Activated T-helper 9 cell treated with anti-CD3 and anti-CD28 coated beads, Interleukin-2, amount 50 U/mL, for 16 hours (primary cell): ENCODE measurements around the gene TSPAN16.

Experiments used
- DNase-seq: peaks from one replicate; pipeline ENCODE4 v3.0.0-alpha.2; 2020; ENCODE audit warnings: low read depth

The TSPAN16 gene

DNA sequence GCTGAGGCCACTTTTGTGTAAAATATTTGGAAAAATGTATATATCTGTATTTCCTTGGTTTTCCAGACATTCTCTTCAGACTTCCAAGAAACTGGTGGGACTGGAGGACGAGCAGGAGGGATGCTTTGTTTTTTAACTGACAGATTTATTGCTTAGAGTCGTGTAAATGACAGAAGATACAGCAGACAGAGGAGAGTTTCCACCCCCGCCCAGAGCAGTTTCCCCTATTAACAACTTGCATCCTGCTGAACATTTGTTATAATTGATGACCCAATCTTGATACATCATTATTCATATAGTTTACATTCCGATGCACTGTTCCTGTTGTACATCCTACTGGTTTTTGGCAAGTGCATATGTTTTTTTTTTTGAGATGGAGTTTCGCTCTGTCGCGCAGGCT lies 26.6 kb upstream of the TSPAN16 start:
- no peak for DNase-seq

DNA sequence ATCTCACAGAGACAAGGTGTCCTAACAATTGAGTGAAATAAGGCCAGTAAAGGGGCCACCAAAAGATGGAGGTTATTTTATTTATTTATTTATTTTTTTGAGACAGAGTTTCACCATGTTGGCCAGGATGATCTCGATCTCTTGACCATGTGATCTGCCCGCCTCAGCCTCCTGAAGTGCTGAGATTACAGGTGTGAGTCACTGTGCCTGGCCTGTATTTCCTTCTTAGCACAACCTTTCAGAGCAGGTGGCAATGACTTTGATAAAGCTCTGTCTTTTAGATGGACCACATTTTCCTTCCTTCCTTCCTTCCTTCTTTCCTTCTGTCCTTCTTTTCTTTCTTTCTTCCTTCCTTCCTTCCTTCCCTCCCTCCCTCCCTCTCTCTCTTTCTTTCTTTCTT lies 22.7 kb upstream of the TSPAN16 start:
- DNase-seq: no peak

DNA sequence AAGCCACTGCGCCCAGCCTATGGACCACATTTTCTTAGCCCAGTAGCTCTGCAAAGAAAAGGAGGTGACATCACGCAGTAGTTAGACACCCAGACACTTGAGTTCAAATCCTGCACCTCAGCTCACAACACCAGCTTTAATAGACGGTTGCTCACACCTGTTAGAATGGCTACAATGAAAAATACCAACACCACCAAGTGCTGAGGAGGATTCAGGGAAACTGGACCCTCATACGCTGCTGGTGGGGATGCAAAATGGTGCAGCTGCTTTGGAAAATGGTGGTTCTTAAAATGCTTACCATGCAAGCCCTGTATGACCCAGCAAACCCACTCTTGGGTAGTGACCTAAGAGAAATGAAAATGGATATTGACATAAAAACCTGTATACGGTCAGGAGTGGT lies 22.0 kb upstream of the TSPAN16 start:
- no peak for DNase-seq

- DNase-seq: no peak
Measured at GRCh38 chr19:11274533-11275086, 21.4 kb upstream of the TSPAN16 start.

DNA sequence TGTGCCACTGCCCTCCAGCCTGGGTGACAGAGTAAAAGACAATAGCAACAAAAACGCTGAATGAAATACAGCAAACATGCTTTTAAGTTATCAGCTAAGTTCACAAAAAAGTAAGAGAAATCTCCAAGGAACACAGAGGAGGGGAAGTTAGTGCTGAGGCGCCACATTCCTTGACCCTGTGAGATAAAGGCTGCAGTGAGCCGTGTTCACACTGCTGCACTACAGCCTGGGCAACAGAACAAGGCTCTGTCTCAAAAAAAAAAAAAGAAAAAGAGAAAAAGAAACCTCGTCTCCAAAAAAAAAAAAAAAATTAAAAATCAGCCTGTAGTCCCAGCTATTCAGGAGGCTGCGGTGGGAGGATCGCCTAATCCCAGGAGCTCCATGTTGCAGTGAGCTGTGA lies 17.3 kb upstream of the TSPAN16 start:
- no peak for DNase-seq

GRCh38 chr19:11279505-11280236 lies 16.3 kb upstream of the TSPAN16 start:
- no peak for DNase-seq

GRCh38 chr19:11281356-11282049 lies 14.5 kb upstream of the TSPAN16 start:
- no peak for DNase-seq

- DNase-seq: no peak
Measured at GRCh38 chr19:11284515-11284914, 11.4 kb upstream of the TSPAN16 start.

DNA sequence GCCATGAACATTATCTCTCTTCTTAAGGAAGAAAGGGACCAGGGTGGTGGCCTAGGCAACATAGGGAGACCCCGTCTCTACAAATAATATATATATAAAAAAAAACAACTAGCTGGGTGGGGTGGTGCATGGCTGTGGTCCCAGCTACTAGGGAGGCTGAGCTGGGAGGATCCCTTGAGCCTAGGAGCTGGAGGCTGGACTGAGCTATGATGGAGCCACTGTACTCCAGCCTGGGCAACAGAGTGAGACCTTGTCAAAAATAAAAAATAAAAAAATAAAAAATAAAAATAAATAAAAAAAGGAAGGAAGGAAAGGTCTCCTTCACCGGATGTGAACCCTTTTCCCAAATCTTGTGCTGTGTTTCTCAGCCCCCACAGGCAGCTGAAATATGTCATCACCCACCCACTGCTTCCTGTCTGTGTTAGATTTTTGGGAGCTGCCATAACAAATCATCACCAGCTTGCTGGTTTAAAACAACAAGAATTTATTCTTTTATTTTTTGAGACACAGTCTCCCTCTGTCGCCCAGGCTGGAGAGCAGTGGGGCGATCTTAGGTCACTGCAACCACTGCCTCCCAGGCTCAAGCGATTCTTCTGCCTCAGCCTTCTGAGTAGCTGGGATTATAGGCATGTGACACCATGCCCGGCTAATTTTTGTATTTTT lies 9.5 kb upstream of the TSPAN16 start:
- DNase-seq: no peak

DNA sequence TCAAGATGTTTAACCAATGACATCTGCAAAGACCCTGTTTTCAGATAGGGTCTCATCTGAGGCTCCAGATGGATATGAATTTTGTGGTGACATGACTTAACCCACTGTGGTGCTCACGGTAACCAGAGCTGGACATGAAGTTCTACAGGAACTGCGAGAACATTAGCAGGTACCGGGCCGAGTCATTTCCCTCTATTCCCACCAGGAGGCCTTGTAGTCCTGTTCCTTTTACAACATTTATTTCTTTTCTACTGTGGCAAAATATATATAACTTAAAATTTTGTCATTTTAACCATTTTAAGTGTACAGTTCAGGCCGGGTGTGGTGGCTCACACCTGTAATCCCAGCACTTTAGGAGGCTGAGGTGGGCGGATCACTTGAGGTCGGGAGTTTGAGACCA lies 7.6 kb upstream of the TSPAN16 start:
- no peak for DNase-seq

GRCh38 chr19:11290256-11290655 lies 5.7 kb upstream of the TSPAN16 start:
- no peak for DNase-seq

DNA sequence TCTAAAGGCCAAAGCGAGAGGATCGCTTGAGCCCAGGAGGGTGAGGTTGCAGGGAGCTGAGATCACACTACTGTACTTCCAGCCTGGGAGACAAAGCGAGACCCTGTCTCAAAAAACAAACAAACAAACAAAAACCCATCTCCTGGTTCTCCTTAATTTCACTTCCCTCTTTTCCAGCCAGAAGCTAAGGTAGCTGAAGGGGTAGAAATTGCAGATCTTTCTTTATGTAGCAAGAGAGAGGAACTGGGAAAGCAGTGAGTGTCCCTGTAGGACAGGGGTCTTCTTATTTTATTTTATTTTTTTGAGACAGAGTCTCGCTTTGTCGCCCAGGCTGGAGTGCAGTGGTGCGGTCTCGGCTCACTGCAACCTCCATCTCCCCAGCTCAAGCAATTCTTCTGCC lies 4.5 kb upstream of the TSPAN16 start:
- no peak for DNase-seq

- no peak for DNase-seq
Measured at GRCh38 chr19:11291991-11292390, 4.0 kb upstream of the TSPAN16 start.

DNA sequence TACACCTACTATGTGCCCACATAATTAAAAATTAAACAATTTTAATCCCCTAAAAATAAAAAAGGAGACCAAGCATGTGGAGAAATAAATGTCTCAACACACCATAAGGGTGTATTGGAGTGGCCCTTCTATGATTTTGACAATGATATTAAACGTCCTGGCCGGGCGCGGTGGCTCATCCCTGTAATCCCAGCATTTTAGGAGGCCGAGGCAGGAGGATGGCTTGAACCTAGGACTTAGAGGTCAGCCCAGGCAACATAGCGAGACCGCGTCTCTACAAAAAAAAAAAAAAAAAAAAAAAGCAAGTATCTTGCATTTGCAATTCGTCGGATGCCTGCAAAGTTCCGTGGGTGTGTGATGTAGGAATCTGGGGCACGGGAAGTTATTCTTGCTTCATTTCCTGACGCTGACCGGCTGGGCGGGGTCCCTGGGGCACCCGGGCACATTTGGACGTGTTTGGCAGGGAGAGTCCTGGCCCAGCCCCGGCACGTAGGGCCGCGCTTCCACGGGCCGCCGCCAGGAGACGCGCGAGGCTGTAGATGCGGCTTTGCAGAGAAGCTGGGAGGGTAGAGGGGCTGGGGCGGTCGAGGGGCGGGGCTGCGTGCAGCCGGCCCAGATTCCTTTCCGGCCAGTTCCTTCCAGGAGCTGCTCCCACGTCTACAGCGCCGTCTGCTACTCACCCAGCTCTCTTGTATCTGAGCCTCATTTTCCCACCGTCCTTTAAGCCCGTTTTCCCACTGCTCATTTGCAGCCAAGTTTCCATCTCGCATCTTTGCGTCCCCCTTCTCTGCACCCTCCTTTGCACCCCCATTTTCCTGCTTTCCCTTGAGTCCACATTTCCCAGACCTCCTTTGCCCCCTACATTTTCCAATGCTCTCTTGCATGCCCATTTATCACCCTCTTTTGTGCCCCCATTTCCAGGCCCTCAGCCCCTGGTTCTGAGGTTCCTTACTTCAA lies 2.2 kb upstream of the TSPAN16 start:
- DNase-seq: peak; percentile 67

DNA sequence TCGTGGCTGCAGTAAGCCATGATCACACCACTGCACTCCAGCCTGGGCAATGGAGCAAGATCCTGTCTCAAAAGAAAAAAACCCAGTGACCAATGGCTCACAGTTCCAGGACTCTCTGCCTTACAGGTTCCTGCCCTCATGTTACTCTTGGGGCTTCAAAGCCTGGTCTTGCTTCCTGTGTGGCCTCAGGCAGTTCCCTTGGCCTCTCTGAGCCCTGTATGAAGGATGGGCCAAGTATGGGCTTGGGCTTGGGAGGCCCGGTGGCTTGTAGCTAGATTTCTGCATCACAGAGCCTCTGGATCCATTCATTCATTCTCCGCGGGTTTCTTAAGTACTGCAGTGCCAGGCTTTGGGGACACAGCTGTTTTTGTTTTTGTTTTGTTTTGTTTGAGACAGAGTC lies 780 bp upstream of the TSPAN16 start:
- no peak for DNase-seq

DNA sequence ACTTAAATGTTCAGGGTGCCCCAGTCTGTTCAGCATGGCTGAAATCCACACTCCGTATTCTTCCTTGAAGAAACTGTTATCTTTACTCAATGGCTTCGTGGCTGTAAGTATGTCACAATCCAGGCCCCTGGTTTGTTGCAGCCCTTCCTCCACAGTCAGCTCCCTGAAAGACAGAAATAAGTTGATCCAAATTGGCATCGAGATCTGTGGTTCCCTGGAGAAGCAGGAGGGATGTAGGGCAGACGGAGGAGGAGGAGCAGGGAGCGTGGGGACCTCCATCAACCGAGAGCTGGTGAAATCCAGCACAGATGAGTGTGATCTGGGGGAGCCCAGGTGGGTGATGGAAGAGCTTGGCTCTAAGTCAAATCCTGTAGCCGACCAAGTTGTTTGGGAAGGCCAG lies 304 bp downstream of the TSPAN16 start:
- DNase-seq: no peak

- DNase-seq: no peak
Measured at GRCh38 chr19:11299946-11300810, 4.2 kb downstream of the TSPAN16 start.

GRCh38 chr19:11300811-11301120 lies 4.8 kb downstream of the TSPAN16 start:
- DNase-seq: no peak

GRCh38 chr19:11304936-11305335 lies 9.0 kb downstream of the TSPAN16 start:
- no peak for DNase-seq

DNA sequence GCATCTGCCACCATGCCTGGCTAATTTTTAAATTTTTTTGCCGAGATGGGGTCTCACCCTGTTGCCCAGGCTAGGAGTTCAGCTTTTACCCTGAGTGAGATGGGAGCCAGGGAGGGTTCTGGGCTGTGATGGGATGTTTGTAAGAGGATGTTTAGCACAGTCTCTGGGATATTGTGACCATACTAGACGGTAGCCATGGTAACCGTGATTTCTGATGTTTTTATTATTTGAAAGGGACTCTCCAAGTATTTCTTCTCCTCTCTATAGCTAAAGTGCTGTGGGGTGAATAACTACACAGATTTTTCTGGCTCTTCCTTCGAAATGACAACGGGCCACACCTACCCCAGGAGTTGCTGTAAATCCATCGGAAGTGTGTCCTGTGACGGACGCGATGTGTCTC lies 10.4 kb downstream of the TSPAN16 start:
- DNase-seq: no peak
